HL-60 (cell line): Measurements from ENCODE around the gene LIFR.

ENCODE experiments used
- SPI1 ChIP-seq: IDR thresholded peaks from 2 replicates; pipeline ENCODE4 v1.6.1; 2012; ENCODE audit warnings: low read depth, mild to moderate bottlenecking, borderline replicate concordance
- TF ChIP-seq, protein P1 (sequence below): IDR thresholded peaks from one replicate; pipeline ENCODE4 v1.5.1; 2011; ENCODE audit warnings: low read length, control low read depth, inconsistent platforms; ENCODE audit not compliant: insufficient read depth

DNA sequence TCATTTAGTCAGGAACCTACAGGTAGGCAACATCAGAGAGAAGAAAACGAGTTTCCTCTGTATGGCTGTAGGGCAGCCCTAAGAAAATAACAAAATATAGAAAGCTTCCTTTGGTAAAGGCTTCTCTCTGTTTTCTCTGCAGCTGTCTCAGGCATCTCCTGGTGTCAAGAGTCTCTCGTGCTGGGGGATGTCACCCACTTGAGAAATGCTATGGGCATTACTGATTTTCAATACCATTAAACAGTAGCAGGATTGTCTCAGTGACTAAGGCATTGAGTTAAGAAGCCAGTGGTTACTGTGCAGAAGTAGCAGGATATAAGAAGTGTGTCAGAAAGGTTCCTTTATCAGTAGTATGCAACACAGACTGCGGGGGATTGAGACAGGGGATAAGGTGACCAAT lies 32.4 kb downstream of the LIFR start:
- TF ChIP-seq SPI1 = no peak
- TF ChIP-seq, protein P1, sequence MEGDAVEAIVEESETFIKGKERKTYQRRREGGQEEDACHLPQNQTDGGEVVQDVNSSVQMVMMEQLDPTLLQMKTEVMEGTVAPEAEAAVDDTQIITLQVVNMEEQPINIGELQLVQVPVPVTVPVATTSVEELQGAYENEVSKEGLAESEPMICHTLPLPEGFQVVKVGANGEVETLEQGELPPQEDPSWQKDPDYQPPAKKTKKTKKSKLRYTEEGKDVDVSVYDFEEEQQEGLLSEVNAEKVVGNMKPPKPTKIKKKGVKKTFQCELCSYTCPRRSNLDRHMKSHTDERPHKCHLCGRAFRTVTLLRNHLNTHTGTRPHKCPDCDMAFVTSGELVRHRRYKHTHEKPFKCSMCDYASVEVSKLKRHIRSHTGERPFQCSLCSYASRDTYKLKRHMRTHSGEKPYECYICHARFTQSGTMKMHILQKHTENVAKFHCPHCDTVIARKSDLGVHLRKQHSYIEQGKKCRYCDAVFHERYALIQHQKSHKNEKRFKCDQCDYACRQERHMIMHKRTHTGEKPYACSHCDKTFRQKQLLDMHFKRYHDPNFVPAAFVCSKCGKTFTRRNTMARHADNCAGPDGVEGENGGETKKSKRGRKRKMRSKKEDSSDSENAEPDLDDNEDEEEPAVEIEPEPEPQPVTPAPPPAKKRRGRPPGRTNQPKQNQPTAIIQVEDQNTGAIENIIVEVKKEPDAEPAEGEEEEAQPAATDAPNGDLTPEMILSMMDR = no peak
